ENCODE measurements around the gene BRDT.
"Not testable (repeated sequence)": the region's sequence is repeated elsewhere in the genome, so short reads cannot be mapped to it uniquely, and the experiment has no call there.

GRCh38 chr1:92026042-92026441 is 76.8 kb downstream of the BRDT start:
- not testable (repeated sequence) for TF ChIP-seq CTCF (IDR thresholded peaks at IDR 0.05; ENCODE audit: insufficient read depth, low read depth, low read length); EZH2 (IDR thresholded peaks at IDR 0.05; ENCODE audit: insufficient read depth, low read length)

Measured in astrocyte (in vitro differentiated cells and primary cell).